ENCODE data around the gene RXRA. TPM values are rescaled to one million over a fixed set of nuclear protein-coding genes. Genes with fewer than 3 reads are reported as not detected.

Gene RXRA
- total and polyA plus RNA-seq, 2 of the 4 experiments (the other 2 are of a cell fraction), result 7.5 to 17.9 TPM

DNA sequence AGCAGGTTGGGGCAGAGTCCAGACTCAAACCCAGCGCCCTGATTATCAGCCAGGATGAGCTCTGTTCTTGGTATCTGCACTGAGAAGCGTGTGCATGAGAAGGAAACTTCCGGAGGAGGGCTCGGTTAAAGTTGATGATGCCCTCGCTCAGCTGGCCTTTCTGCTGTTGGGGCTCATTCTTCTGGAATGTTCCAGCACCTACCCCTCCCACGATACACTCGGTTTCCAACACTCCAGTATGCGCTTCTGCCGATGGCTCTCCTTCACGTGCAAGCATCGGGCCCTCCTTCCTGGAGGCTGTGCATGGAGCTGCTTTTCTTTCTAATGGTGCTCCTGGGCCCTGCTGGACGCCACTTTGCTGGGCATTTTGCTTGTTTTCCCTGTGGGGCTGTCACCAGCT, 134.0 kb downstream of the RXRA start:
- Histone ChIP-seq H2AFZ (replicated peaks; ENCODE audit: low read length, poor library complexity) (peak overlapping the region; percentile 26), H3K4ac (ENCODE audit: low read depth, low read length) (no peak overlapping the region), H3K4me2 (ENCODE audit: low read depth, low read length) (no peak overlapping the region), H4K20me1 (ENCODE audit: insufficient read depth, low read length) (no peaks in the 10 kb centered on the region), H2BK120ac (ENCODE audit: low read depth, low read length) (no peak overlapping the region), H3K36me3 (ENCODE audit: control insufficient read depth, insufficient read depth, low read length) (no peaks in the 10 kb centered on the region), H3K18ac (ENCODE audit: low read depth, low read length) (no peak overlapping the region), H3K9me1 (ENCODE audit: insufficient read depth, low read length) (peaks cover 18% of the 10 kb centered on the region), H3K4me1 (ENCODE audit: control insufficient read depth, insufficient read depth, low read length) (peaks cover 30% of the 10 kb centered on the region), H3K9ac (ENCODE audit: low read depth, low read length) (no peak overlapping the region), H3K4me3 (ENCODE audit: insufficient read depth, low read depth, low read length) (no peak overlapping the region), H4K8ac (ENCODE audit: low read depth in 2 of 2, low read length in 2 of 2) (no peak overlapping the region), H3K27ac (ENCODE audit: insufficient read depth, low read length) (no peak overlapping the region), H4K5ac (ENCODE audit: low read depth, low read length) (no peak overlapping the region), H4K91ac (ENCODE audit: insufficient read depth, low read depth, low read length) (no peak overlapping the region), H2BK20ac (ENCODE audit: low read depth, low read length) (no peak overlapping the region), H3K56ac (ENCODE audit: extremely low read depth, insufficient read depth, low read length) (no peak overlapping the region), H3K79me1 (ENCODE audit: low read depth in 1 of 2, low read length in 2 of 2) (peaks cover 3 to 18% of the 10 kb centered on the region in 2 experiments; a peak in 2 of 4 replicates), H3K27me3 (ENCODE audit: control insufficient read depth, insufficient read depth, low read length) (no peaks in the 10 kb centered on the region), H2BK5ac (ENCODE audit: low read depth, low read length, poor library complexity, severe bottlenecking) (no peak overlapping the region), H2BK15ac (ENCODE audit: low read depth, low read length) (no peak overlapping the region), H2AK5ac (ENCODE audit: low read depth, low read length) (peak overlapping the region; percentile 70; the same call in 1 of the 2 replicates), H3K23ac (ENCODE audit: low read depth, low read length) (no peak overlapping the region), H3K9me3 (ENCODE audit: control insufficient read depth, insufficient read depth, low read length) (peaks cover 5% of the 10 kb centered on the region; the same call in 1 of the 2 replicates), H2AK9ac (replicated peaks; ENCODE audit: low read depth, low read length, poor library complexity) (peak overlapping the region; percentile 73), H3K14ac (replicated peaks; ENCODE audit: low read depth, low read length) (0 out of 2 replicates have a peak overlapping the region, but pooled peaks have one; percentile 15)
- POLR2A ChIA-PET (ENCODE audit: unreplicated experiment), result no interaction called here
- no TSS peak for BruUV-seq (replicated peaks)
- TF ChIP-seq NFE2L2 (IDR thresholded peaks at IDR 0.05; ENCODE audit: low read depth, low read length), result no peak
- no peak for TF ChIP-seq MAZ (IDR thresholded peaks at IDR 0.05; ENCODE audit: borderline replicate concordance, low read depth, low read length)
- TF ChIP-seq RCOR1 (IDR thresholded peaks at IDR 0.05; ENCODE audit: insufficient replicate concordance, low read length), result no peak
- TF ChIP-seq, protein P1, sequence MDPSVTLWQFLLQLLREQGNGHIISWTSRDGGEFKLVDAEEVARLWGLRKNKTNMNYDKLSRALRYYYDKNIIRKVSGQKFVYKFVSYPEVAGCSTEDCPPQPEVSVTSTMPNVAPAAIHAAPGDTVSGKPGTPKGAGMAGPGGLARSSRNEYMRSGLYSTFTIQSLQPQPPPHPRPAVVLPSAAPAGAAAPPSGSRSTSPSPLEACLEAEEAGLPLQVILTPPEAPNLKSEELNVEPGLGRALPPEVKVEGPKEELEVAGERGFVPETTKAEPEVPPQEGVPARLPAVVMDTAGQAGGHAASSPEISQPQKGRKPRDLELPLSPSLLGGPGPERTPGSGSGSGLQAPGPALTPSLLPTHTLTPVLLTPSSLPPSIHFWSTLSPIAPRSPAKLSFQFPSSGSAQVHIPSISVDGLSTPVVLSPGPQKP (IDR thresholded peaks at IDR 0.05; ENCODE audit: borderline replicate concordance, low read depth, low read length), result no peak
- no peak for TF ChIP-seq RAD21 (IDR thresholded peaks at IDR 0.05; ENCODE audit: low read length)
- no peak for TF ChIP-seq MAFK (IDR thresholded peaks at IDR 0.05; ENCODE audit: low read depth, low read length)
- TF ChIP-seq CHD1 (IDR thresholded peaks at IDR 0.05; ENCODE audit: low read depth, low read length), result no peak
- TF ChIP-seq, protein P2, sequence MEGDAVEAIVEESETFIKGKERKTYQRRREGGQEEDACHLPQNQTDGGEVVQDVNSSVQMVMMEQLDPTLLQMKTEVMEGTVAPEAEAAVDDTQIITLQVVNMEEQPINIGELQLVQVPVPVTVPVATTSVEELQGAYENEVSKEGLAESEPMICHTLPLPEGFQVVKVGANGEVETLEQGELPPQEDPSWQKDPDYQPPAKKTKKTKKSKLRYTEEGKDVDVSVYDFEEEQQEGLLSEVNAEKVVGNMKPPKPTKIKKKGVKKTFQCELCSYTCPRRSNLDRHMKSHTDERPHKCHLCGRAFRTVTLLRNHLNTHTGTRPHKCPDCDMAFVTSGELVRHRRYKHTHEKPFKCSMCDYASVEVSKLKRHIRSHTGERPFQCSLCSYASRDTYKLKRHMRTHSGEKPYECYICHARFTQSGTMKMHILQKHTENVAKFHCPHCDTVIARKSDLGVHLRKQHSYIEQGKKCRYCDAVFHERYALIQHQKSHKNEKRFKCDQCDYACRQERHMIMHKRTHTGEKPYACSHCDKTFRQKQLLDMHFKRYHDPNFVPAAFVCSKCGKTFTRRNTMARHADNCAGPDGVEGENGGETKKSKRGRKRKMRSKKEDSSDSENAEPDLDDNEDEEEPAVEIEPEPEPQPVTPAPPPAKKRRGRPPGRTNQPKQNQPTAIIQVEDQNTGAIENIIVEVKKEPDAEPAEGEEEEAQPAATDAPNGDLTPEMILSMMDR (conservative IDR thresholded peaks at IDR 0.05; ENCODE audit: low read depth, low read length), result no peak
- no peak for TF ChIP-seq CEBPB (IDR thresholded peaks at IDR 0.05; ENCODE audit: low read depth, low read length)
- no peak for TF ChIP-seq POLR2A (IDR thresholded peaks at IDR 0.05; ENCODE audit: low read depth, low read length)
- TF ChIP-seq SMC3 (IDR thresholded peaks at IDR 0.05; ENCODE audit: low read depth, low read length), result no peak
- TF ChIP-seq, protein P3, sequence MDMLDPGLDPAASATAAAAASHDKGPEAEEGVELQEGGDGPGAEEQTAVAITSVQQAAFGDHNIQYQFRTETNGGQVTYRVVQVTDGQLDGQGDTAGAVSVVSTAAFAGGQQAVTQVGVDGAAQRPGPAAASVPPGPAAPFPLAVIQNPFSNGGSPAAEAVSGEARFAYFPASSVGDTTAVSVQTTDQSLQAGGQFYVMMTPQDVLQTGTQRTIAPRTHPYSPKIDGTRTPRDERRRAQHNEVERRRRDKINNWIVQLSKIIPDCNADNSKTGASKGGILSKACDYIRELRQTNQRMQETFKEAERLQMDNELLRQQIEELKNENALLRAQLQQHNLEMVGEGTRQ (IDR thresholded peaks at IDR 0.05; ENCODE audit: low read depth, low read length), result no peak
- TF ChIP-seq RFX5 (IDR thresholded peaks at IDR 0.05; ENCODE audit: low read depth, low read length), result no peak
- TF ChIP-seq FOS (IDR thresholded peaks at IDR 0.05; ENCODE audit: low read depth, low read length), result no peak
- no peak for TF ChIP-seq MXI1 (IDR thresholded peaks at IDR 0.05; ENCODE audit: borderline replicate concordance, low read depth, low read length)
- TF ChIP-seq BHLHE40 (IDR thresholded peaks at IDR 0.05; ENCODE audit: low read depth, low read length), result no peak
- dilution Hi-C loops (cut with HindIII; ENCODE audit: low sequenced_read_pairs, unreplicated experiment) (no loop called here), intact Hi-C loops (cut with micrococcal nuclease) (no loop called here), in situ Hi-C loops (cut with MboI; ENCODE audit: low sequenced_read_pairs) (no loop called here)
- ATAC-seq (ENCODE audit: low read depth), result no peak
- WGBS, 2 experiments (ENCODE audit: extremely low coverage in 2 of 2, insufficient read length in 1 of 2), result 93% methylated on average over 5 of the region's 12 CpGs; no CpG with 5 or more reads in 1 of the 2 experiments
- DNase-seq, result no peak
- CTCF ChIA-PET, result interaction anchor here (0.9 kb wide), 1 partner anchor 204 kb away, joined by 3 read pairs; no protein-coding TSS in a partner anchor
